HUES64 (cell line): ENCODE results near the gene RAI1.

Experiments used
- H3K27ac ChIP-seq: 2 replicates; pipeline ENCODE4 v1.7.0; 2013; ENCODE audit warnings: low read depth, low read length, inconsistent platforms
- H3K27me3 ChIP-seq: 2 replicates; pipeline ENCODE4 v1.6.1; 2013; ENCODE audit warnings: mild to moderate bottlenecking, low read length; ENCODE audit not compliant: insufficient read depth
- H3K36me3 ChIP-seq: 2 replicates; pipeline ENCODE4 v1.6.1; 2013; ENCODE audit warnings: mild to moderate bottlenecking, low read length; ENCODE audit not compliant: insufficient read depth
- H3K4me1 ChIP-seq: 2 replicates; pipeline ENCODE4 v1.6.1; 2013; ENCODE audit warnings: mild to moderate bottlenecking, low read length, moderate library complexity; ENCODE audit not compliant: insufficient read depth
- H3K4me3 ChIP-seq: 2 replicates; pipeline ENCODE4 v1.5.1; 2013; ENCODE audit warnings: mild to moderate bottlenecking, low read length, moderate library complexity
- H3K9ac ChIP-seq: 2 replicates; pipeline ENCODE4 v1.6.1; 2013; ENCODE audit warnings: mild to moderate bottlenecking, low read depth, low read length
- H3K9me3 ChIP-seq: 2 replicates; pipeline ENCODE4 v1.6.1; 2013; ENCODE audit warnings: low read depth, low read length; ENCODE audit not compliant: insufficient read depth
- WGBS: fragments of 150-250, 120-280 bp; methylation state at CpG from one replicate; pipeline ENCODE4 v1.1.7; 2013; ENCODE audit warnings: missing lambda C conversion rate; 5-methylcytosine and 5-hydroxymethylcytosine counted together

The RAI1 gene

GRCh38 chr17:17846003-17846402, 164.7 kb downstream of the RAI1 start:
- H3K27me3 ChIP-seq: no peaks in the 10 kb centered on the region
- H3K27ac ChIP-seq: no peak overlapping the region
- no peak overlapping the region for H3K4me3 ChIP-seq
- no peaks in the 10 kb centered on the region for H3K36me3 ChIP-seq
- H3K4me1 ChIP-seq: peaks cover 16% of the 10 kb centered on the region
- H3K9ac ChIP-seq: no peak overlapping the region
- H3K9me3 ChIP-seq: no peaks in the 10 kb centered on the region
- 79% methylated on average over 8 of the region's 8 CpGs for WGBS

- no peaks in the 10 kb centered on the region for H3K9me3 ChIP-seq
- no peaks in the 10 kb centered on the region for H3K36me3 ChIP-seq
- no peak overlapping the region for H3K9ac ChIP-seq
- 95% methylated on average over 8 of the region's 8 CpGs for WGBS
- H3K4me3 ChIP-seq: no peak overlapping the region
- peaks cover 15% of the 10 kb centered on the region; the same call in 1 of the 2 replicates for H3K4me1 ChIP-seq
- H3K27ac ChIP-seq: no peak overlapping the region
- no peaks in the 10 kb centered on the region for H3K27me3 ChIP-seq
Observed at GRCh38 chr17:17846645-17847044, 165.4 kb downstream of the RAI1 start.

GRCh38 chr17:17847118-17847689, 165.9 kb downstream of the RAI1 start:
- Histone ChIP-seq H3K27ac (no peak overlapping the region), H3K4me3 (no peak overlapping the region), H3K4me1 (peaks cover 17% of the 10 kb centered on the region; the same call in 1 of the 2 replicates), H3K9me3 (no peaks in the 10 kb centered on the region), H3K27me3 (no peaks in the 10 kb centered on the region), H3K9ac (no peak overlapping the region), H3K36me3 (no peaks in the 10 kb centered on the region)
- 87% methylated on average over 17 of the region's 17 CpGs for WGBS

- no peaks in the 10 kb centered on the region for H3K27me3 ChIP-seq
- no peak overlapping the region for H3K27ac ChIP-seq
- peaks cover 17% of the 10 kb centered on the region; the same call in 1 of the 2 replicates for H3K4me1 ChIP-seq
- WGBS: 71% methylated on average over 3 of the region's 5 CpGs
- H3K9ac ChIP-seq: no peak overlapping the region
- no peaks in the 10 kb centered on the region for H3K36me3 ChIP-seq
- H3K9me3 ChIP-seq: no peaks in the 10 kb centered on the region
- no peak overlapping the region for H3K4me3 ChIP-seq
Observed at GRCh38 chr17:17847726-17848125, 166.5 kb downstream of the RAI1 start.

GRCh38 chr17:17848311-17849082, 167.2 kb downstream of the RAI1 start:
- Histone ChIP-seq H3K36me3 (no peaks in the 10 kb centered on the region), H3K9me3 (no peaks in the 10 kb centered on the region), H3K9ac (no peak overlapping the region), H3K4me3 (no peak overlapping the region), H3K27me3 (no peaks in the 10 kb centered on the region), H3K27ac (no peak overlapping the region), H3K4me1 (peaks cover 17% of the 10 kb centered on the region; the same call in 1 of the 2 replicates)
- 94% methylated on average over 10 of the region's 10 CpGs for WGBS

- H3K4me1 ChIP-seq: peaks cover 17% of the 10 kb centered on the region; the same call in 1 of the 2 replicates
- 78% methylated on average over 5 of the region's 5 CpGs for WGBS
- H3K27ac ChIP-seq: no peak overlapping the region
- no peaks in the 10 kb centered on the region for H3K36me3 ChIP-seq
- H3K4me3 ChIP-seq: no peak overlapping the region
- H3K27me3 ChIP-seq: no peaks in the 10 kb centered on the region
- no peaks in the 10 kb centered on the region for H3K9me3 ChIP-seq
- H3K9ac ChIP-seq: no peak overlapping the region
Observed at GRCh38 chr17:17849147-17849820, 168.0 kb downstream of the RAI1 start.

- no peak overlapping the region for H3K9ac ChIP-seq
Observed at GRCh38 chr17:17849845-17850373, 168.7 kb downstream of the RAI1 start.

GRCh38 chr17:17851103-17852002, 170.1 kb downstream of the RAI1 start:
- 81% methylated on average over 20 of the region's 21 CpGs for WGBS
- peaks cover 14% of the 10 kb centered on the region; the same call in 1 of the 2 replicates for H3K4me1 ChIP-seq
- no peaks in the 10 kb centered on the region for H3K27me3 ChIP-seq
- H3K36me3 ChIP-seq: no peaks in the 10 kb centered on the region
- no peak overlapping the region for H3K27ac ChIP-seq
- H3K9ac ChIP-seq: no peak overlapping the region
- no peak overlapping the region for H3K4me3 ChIP-seq
- no peaks in the 10 kb centered on the region for H3K9me3 ChIP-seq

More at GRCh38 chr17:17849845-17850373, 168.7 kb downstream of the RAI1 start:
- H3K36me3 ChIP-seq: no peaks in the 10 kb centered on the region
- WGBS: 57% methylated on average over 2 of the region's 2 CpGs
- H3K4me1 ChIP-seq: peaks cover 17% of the 10 kb centered on the region; the same call in 1 of the 2 replicates
- H3K9me3 ChIP-seq: no peaks in the 10 kb centered on the region
- no peak overlapping the region for H3K27ac ChIP-seq
- no peak overlapping the region for H3K4me3 ChIP-seq
- H3K27me3 ChIP-seq: no peaks in the 10 kb centered on the region

GRCh38 chr17:17852930-17853329, 171.7 kb downstream of the RAI1 start:
- Histone ChIP-seq H3K4me3 (no peak overlapping the region), H3K4me1 (peaks cover 14% of the 10 kb centered on the region; the same call in 1 of the 2 replicates), H3K36me3 (no peaks in the 10 kb centered on the region), H3K27ac (no peak overlapping the region), H3K9ac (no peak overlapping the region), H3K9me3 (no peaks in the 10 kb centered on the region), H3K27me3 (no peaks in the 10 kb centered on the region)
- WGBS: 95% methylated on average over 3 of the region's 3 CpGs

GRCh38 chr17:17853811-17854447, 172.7 kb downstream of the RAI1 start:
- peaks cover 14% of the 10 kb centered on the region; the same call in 1 of the 2 replicates for H3K4me1 ChIP-seq
- H3K27me3 ChIP-seq: no peaks in the 10 kb centered on the region
- no peak overlapping the region for H3K4me3 ChIP-seq
- 95% methylated on average over 7 of the region's 8 CpGs for WGBS
- H3K9ac ChIP-seq: no peak overlapping the region
- H3K27ac ChIP-seq: no peak overlapping the region
- H3K36me3 ChIP-seq: no peaks in the 10 kb centered on the region
- H3K9me3 ChIP-seq: no peaks in the 10 kb centered on the region
